Gastroesophageal sphincter (tissue), 3 donors: ENCODE results near the gene GALNT2.

ENCODE experiments used
- EP300 ChIP-seq: sonication (generic); formaldehyde crosslinking; IDR thresholded peaks from one replicate; pipeline ENCODE4 v1.6.1; 2017; ENCODE audit warnings: antibody characterized with exemption, mild to moderate bottlenecking
- POLR2A ChIP-seq, 2 donors: fragments of 450-650 bp; IDR thresholded peaks; one replicate each; pipeline ENCODE4 v1.6.1; 2017; ENCODE audit warnings: antibody characterized with exemption in 2 of 2, mild to moderate bottlenecking in 2 of 2, moderate library complexity in 1 of 2
- POLR2AphosphoS5 ChIP-seq: sonication (generic); formaldehyde crosslinking; IDR thresholded peaks from one replicate; pipeline ENCODE4 v1.6.1; 2017; ENCODE audit warnings: antibody characterized with exemption
- TF ChIP-seq, protein P1 (sequence below), 4 experiments: fragments of 200-600 bp in 2 of 4; fragments of 450-650 bp in 2 of 4; sonication (generic) in 1 of 4; IDR thresholded peaks; one replicate each; pipeline ENCODE4 v1.5.1; 2017 to 2019; ENCODE audit warnings: antibody characterized with exemption in 4 of 4, mild to moderate bottlenecking in 2 of 4, moderate library complexity in 2 of 4

DNA sequence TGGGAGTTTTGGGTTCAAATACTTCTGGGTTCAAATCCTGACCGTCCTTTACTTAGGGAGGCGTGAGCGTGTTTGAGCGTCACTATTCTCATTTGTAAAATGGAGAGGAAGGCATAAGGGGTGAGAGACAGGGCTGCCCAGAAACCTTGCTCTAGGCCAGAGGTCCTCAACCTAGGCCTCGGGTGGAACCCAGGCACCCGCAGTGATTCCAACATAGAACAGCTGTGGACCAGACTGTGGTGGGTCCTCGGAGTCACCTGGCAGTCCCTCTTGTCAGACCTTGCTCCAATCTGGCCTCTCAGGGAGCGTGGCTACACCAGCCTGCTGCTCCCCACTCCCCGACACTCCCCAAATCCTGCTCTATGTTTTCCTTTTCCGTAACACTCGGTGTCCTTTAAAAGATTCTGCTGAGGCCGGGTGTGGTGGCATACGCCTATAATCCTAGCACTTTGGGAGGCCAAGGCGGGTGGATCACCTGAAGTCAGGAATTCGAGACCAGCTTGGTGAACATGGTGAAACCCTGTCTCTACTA is 242.7 kb downstream of the GALNT2 start:
- no peak for TF ChIP-seq EP300
- TF ChIP-seq, protein P1, sequence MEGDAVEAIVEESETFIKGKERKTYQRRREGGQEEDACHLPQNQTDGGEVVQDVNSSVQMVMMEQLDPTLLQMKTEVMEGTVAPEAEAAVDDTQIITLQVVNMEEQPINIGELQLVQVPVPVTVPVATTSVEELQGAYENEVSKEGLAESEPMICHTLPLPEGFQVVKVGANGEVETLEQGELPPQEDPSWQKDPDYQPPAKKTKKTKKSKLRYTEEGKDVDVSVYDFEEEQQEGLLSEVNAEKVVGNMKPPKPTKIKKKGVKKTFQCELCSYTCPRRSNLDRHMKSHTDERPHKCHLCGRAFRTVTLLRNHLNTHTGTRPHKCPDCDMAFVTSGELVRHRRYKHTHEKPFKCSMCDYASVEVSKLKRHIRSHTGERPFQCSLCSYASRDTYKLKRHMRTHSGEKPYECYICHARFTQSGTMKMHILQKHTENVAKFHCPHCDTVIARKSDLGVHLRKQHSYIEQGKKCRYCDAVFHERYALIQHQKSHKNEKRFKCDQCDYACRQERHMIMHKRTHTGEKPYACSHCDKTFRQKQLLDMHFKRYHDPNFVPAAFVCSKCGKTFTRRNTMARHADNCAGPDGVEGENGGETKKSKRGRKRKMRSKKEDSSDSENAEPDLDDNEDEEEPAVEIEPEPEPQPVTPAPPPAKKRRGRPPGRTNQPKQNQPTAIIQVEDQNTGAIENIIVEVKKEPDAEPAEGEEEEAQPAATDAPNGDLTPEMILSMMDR (IDR thresholded peaks at IDR 0.05), result no peak
- no peak for TF ChIP-seq POLR2AphosphoS5
- TF ChIP-seq POLR2A (IDR thresholded peaks at IDR 0.05), result no peak
